GM06990 (cell line): ENCODE results near the gene PITX1.

Source experiments
- DNase-seq: peaks from one replicate; pipeline ENCODE4 v3.0.0-alpha.2; 2011; ENCODE audit not compliant: insufficient read length; ENCODE audit errors: extremely low read depth
- H3K27me3 ChIP-seq: replicated peaks from 2 replicates; pipeline ENCODE4 v1.6.0; 2011; ENCODE audit warnings: low read length; ENCODE audit not compliant: control insufficient read depth, insufficient read depth
- H3K36me3 ChIP-seq: 2 replicates; pipeline ENCODE4 v1.5.1; 2011; ENCODE audit warnings: low read length; ENCODE audit not compliant: control insufficient read depth, insufficient read depth
- H3K4me3 ChIP-seq: replicated peaks from 2 replicates; pipeline ENCODE4 v1.5.1; 2011; ENCODE audit warnings: low read depth, mild to moderate bottlenecking, control low read depth, low read length
- TF ChIP-seq, protein P1 (sequence below): IDR thresholded peaks from 2 replicates; pipeline ENCODE4 v1.5.1; 2011; ENCODE audit warnings: low read length, control low read depth, mild to moderate bottlenecking, inconsistent platforms; ENCODE audit not compliant: insufficient read depth, poor library complexity, severe bottlenecking

The PITX1 gene

DNA sequence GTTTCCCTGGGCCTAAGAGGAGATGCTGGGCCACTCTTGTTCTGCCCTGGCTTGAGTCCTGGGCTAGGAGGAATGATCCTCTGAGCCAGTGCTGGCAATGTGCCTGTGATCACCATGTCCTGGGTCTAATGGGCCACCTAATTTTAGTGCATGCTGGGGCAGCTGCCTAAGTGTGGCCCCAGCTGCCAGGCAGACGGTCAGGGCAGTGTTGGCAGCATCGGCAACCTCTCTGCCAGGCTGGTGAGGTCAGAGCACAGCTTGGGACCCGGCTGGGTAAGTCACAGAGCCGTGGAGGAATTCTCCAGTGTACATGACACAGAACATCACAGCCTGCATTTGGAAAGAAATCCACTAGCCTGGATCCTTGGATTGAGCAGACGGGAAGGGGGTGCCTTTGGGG, 21.4 kb upstream of the PITX1 start:
- Histone ChIP-seq H3K27me3 (no peaks in the 10 kb centered on the region), H3K36me3 (no peaks in the 10 kb centered on the region), H3K4me3 (no peak overlapping the region)
- DNase-seq, result no peak
- TF ChIP-seq, protein P1, sequence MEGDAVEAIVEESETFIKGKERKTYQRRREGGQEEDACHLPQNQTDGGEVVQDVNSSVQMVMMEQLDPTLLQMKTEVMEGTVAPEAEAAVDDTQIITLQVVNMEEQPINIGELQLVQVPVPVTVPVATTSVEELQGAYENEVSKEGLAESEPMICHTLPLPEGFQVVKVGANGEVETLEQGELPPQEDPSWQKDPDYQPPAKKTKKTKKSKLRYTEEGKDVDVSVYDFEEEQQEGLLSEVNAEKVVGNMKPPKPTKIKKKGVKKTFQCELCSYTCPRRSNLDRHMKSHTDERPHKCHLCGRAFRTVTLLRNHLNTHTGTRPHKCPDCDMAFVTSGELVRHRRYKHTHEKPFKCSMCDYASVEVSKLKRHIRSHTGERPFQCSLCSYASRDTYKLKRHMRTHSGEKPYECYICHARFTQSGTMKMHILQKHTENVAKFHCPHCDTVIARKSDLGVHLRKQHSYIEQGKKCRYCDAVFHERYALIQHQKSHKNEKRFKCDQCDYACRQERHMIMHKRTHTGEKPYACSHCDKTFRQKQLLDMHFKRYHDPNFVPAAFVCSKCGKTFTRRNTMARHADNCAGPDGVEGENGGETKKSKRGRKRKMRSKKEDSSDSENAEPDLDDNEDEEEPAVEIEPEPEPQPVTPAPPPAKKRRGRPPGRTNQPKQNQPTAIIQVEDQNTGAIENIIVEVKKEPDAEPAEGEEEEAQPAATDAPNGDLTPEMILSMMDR, result no peak

DNA sequence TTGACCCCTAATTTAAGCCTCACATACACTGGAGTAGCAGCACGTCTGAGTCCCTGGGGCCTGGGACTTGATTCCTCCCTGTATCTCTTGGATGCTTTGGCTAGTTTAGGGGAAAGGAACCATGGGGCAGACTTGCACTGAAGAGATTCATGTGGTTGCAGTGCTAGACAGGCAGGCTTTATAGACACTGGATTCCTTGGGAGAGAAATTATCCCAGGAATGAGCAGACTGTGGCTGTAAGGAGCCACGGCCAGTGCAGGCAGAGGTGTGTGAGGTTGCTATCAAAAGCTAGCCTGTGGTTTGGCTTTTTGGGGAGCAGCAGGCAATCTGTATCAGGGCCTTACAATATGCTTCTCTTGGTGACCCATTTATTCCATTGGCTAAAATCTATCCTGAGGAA, 20.5 kb upstream of the PITX1 start:
- TF ChIP-seq, protein P1, result no peak
- no peak for DNase-seq
- no peaks in the 10 kb centered on the region for H3K27me3 ChIP-seq
- H3K4me3 ChIP-seq, result no peak overlapping the region
- no peaks in the 10 kb centered on the region for H3K36me3 ChIP-seq

DNA sequence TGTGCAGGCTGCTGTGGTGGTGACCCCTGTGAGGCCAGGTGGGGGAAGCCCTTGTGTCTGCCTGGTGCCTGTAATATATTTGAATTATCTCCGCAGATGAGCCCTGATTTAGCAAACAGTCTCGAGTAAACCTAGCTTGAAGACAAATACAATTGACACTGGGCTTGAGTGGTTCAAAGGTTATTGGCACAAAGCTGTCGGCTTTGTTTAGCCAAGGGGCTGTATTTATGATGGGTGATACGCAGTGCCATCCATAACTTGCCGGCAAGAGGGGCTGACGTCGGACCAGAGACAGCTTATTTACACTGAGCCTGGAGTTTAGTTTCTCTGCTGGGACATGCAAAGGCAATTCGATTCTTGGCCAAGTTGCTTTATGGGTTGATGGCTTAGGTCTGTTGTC, 20.0 kb upstream of the PITX1 start:
- H3K4me3 ChIP-seq, result no peak overlapping the region
- TF ChIP-seq, protein P1, result no peak
- no peaks in the 10 kb centered on the region for H3K27me3 ChIP-seq
- no peak for DNase-seq
- no peaks in the 10 kb centered on the region for H3K36me3 ChIP-seq

DNA sequence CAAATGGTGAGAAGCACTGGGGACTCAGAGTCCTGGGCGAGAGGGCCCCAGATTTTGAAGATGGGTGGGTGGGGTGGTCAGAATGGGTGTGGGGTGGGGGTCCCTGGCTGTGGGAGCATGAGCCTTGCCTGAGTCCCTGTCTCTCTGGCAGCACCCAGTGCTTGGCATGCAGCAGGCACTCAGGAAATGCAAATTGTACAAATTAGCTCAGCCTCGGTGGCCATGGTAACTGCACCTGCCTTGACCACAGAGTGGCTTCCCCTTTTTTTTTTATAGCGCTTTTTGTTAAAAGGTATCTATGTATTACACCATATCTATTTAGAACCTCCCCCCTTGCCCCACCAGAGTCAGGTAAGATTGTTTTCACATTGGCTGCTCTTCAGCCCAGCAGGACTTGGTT, 19.2 kb upstream of the PITX1 start:
- Histone ChIP-seq H3K27me3 (no peaks in the 10 kb centered on the region), H3K4me3 (no peak overlapping the region), H3K36me3 (no peaks in the 10 kb centered on the region)
- peak; percentile 37 for DNase-seq
- TF ChIP-seq, protein P1, result no peak

DNA sequence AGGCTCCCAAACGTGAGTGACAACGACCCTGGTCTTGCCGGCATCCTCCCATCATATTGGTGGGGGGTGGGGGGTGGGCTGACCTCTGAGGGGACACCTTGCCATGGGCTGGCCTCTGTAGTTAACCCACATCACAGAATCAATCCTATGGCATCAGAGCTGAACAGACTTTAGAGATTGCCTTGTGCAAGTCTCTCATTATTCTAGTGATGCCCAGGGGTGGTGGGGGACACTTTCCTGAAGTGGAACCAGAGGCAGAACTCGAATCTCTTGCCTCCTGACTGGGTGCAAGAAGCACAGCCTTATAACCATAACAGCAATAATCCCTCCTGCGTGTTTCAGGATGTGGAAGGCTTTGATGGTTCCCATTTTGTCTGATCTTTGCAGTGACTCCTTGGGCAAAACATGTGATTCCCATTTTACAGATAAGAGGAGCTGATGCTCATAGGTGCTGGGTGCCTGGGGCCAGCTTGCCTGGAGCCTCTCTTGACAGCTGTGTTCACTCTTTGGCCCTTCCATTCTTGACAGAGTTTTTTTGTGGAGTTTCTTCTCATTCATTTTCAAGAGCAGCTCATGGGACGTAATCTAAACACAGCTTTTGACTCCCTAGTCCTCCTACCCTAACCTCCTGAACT, 18.6 kb upstream of the PITX1 start:
- Histone ChIP-seq H3K27me3 (no peaks in the 10 kb centered on the region), H3K36me3 (no peaks in the 10 kb centered on the region), H3K4me3 (no peak overlapping the region)
- no peak for DNase-seq
- TF ChIP-seq, protein P1, result no peak

DNA sequence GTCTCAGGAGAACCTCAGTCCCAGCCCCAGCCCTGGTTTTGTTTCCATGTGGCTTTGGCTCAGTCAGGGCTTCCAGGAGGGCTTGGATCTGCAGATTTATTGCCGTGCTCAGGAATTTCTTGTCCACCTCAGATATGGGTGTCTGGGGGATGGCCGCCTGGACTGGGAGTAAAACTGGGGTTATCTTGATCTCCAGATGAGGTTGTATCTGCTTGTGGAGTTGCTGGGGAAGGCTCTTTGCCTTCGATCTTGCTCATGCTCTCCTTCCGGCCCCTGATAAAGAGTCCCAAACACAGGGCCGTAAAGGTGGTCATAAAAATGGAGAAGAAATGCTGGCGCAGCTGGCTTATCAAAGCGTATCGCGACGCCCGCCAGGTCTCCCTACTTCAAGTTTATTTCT, 17.8 kb upstream of the PITX1 start:
- no peaks in the 10 kb centered on the region for H3K27me3 ChIP-seq
- no peak overlapping the region for H3K4me3 ChIP-seq
- TF ChIP-seq, protein P1, result no peak
- no peaks in the 10 kb centered on the region for H3K36me3 ChIP-seq
- no peak for DNase-seq
